Adipocyte (in vitro differentiated cells): ENCODE results near the gene CACNB1.

Experiments used
- DNase-seq: peaks from one replicate; pipeline ENCODE4 v3.0.0-alpha.2; 2015; ENCODE audit warnings: low read depth
- H3K27me3 ChIP-seq: replicated peaks from 2 replicates; pipeline ENCODE4 v1.7.0; 2013; ENCODE audit warnings: mild to moderate bottlenecking, low read length, moderate library complexity; ENCODE audit not compliant: control insufficient read depth, insufficient read depth
- H3K36me3 ChIP-seq: 2 replicates; pipeline ENCODE4 v1.7.0; 2013; ENCODE audit warnings: low read length, mild to moderate bottlenecking, moderate library complexity; ENCODE audit not compliant: control insufficient read depth, insufficient read depth, severe bottlenecking
- H3K4me1 ChIP-seq: 2 replicates; pipeline ENCODE4 v1.7.0; 2013; ENCODE audit warnings: mild to moderate bottlenecking, low read length, moderate library complexity; ENCODE audit not compliant: control insufficient read depth, insufficient read depth
- H3K4me3 ChIP-seq: 2 replicates; pipeline ENCODE4 v1.7.0; 2013; ENCODE audit warnings: mild to moderate bottlenecking, low read length, moderate library complexity
- H3K9ac ChIP-seq: 2 replicates; pipeline ENCODE4 v1.7.0; 2013; ENCODE audit warnings: mild to moderate bottlenecking, low read length, moderate library complexity
- H3K9me3 ChIP-seq: 2 replicates; pipeline ENCODE4 v1.7.0; 2013; ENCODE audit warnings: mild to moderate bottlenecking, low read length, moderate library complexity; ENCODE audit not compliant: control insufficient read depth

Gene CACNB1

GRCh38 chr17:39144416-39144840, 53.0 kb downstream of the CACNB1 start:
- Histone ChIP-seq H3K9ac (peak overlapping the region; percentile 2), H3K36me3 (no peaks in the 10 kb centered on the region), H3K27me3 (no peaks in the 10 kb centered on the region), H3K4me1 (peaks cover 25% of the 10 kb centered on the region), H3K9me3 (no peaks in the 10 kb centered on the region), H3K4me3 (no peak overlapping the region)
- DNase-seq, result no peak

- no peak for DNase-seq
- H3K4me3 ChIP-seq, result no peak overlapping the region
- peak overlapping the region; percentile 2 for H3K9ac ChIP-seq
- no peaks in the 10 kb centered on the region for H3K36me3 ChIP-seq
- H3K9me3 ChIP-seq, result no peaks in the 10 kb centered on the region
- H3K4me1 ChIP-seq, result peaks cover 33% of the 10 kb centered on the region
- no peaks in the 10 kb centered on the region for H3K27me3 ChIP-seq
Observed at GRCh38 chr17:39143552-39144093, 53.8 kb downstream of the CACNB1 start.

GRCh38 chr17:39141915-39142664, 55.4 kb downstream of the CACNB1 start:
- no peaks in the 10 kb centered on the region for H3K27me3 ChIP-seq
- H3K4me3 ChIP-seq, result no peak overlapping the region
- no peaks in the 10 kb centered on the region for H3K36me3 ChIP-seq
- DNase-seq, result no peak
- H3K9ac ChIP-seq, result no peak overlapping the region
- no peaks in the 10 kb centered on the region for H3K9me3 ChIP-seq
- peaks cover 33% of the 10 kb centered on the region for H3K4me1 ChIP-seq

- Histone ChIP-seq H3K27me3 (no peaks in the 10 kb centered on the region), H3K4me1 (peaks cover 33% of the 10 kb centered on the region), H3K36me3 (no peaks in the 10 kb centered on the region), H3K4me3 (no peak overlapping the region), H3K9ac (no peak overlapping the region), H3K9me3 (no peaks in the 10 kb centered on the region)
- DNase-seq, result no peak
Observed at GRCh38 chr17:39141294-39141693, 56.2 kb downstream of the CACNB1 start.

- no peaks in the 10 kb centered on the region for H3K27me3 ChIP-seq
- H3K9ac ChIP-seq, result no peak overlapping the region
- H3K9me3 ChIP-seq, result no peaks in the 10 kb centered on the region
- no peaks in the 10 kb centered on the region for H3K36me3 ChIP-seq
- peaks cover 28% of the 10 kb centered on the region for H3K4me1 ChIP-seq
- no peak for DNase-seq
- H3K4me3 ChIP-seq, result no peak overlapping the region
Observed at GRCh38 chr17:39139561-39139960, 57.9 kb downstream of the CACNB1 start.

DNA sequence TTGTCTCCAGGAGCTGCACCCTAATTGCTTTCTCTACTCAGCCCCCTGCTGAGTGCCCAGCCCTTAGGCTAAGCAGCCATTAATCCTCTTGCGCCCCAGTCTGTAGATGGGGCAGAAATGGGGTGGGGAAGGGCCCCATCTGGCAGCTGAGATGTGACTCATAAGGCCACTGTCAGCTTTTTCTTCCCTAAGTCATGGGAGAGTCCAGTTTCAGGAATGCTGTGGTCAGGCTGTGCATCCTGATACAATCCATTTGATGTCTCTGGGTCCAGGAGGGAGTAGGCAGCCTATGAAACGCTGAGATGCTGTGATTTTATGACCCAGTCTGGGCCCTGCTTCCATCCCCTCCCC, 58.3 kb downstream of the CACNB1 start:
- peak; percentile 80 for DNase-seq
- Histone ChIP-seq H3K9me3 (no peaks in the 10 kb centered on the region), H3K4me1 (peaks cover 23% of the 10 kb centered on the region), H3K4me3 (no peak overlapping the region), H3K36me3 (no peaks in the 10 kb centered on the region), H3K27me3 (no peaks in the 10 kb centered on the region), H3K9ac (peak overlapping the region; percentile 23)

DNA sequence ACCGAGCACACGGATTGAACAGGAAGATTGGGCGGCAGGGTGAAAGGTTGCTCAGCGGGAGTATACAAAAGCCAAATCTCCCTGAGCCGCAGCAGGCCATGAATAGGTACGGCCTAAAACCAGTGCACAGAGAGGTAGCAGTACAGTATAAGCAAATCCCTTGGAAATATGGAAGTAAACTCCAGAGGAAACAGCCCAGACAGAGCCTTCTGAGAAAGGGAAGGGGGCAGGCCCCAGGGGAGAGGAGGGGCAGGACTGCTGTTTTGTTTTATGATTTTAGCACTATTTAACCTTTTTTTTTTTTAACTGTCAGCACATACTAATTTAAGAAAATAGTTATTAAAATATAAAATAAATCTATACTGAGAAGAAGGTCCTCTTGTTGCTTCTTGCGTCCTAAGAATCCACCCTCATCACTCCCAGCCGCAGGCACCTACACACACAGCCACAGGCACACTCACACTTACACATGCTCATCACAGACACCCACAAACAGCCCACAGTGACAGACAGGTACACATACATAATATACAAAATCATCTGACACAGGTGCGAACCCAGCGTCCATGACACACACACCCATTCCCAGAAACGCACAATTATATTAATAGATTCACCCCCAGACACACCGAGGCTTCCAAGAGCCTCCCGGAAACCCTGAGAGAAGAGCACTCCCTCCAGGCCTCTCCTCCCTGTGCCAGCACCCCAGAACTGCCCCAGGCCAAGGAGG, 58.9 kb downstream of the CACNB1 start:
- DNase-seq, result no peak
- H3K9me3 ChIP-seq, result no peaks in the 10 kb centered on the region
- no peak overlapping the region for H3K4me3 ChIP-seq
- H3K4me1 ChIP-seq, result peaks cover 18% of the 10 kb centered on the region
- H3K9ac ChIP-seq, result peak overlapping the region; percentile 23
- H3K36me3 ChIP-seq, result no peaks in the 10 kb centered on the region
- no peaks in the 10 kb centered on the region for H3K27me3 ChIP-seq

- no peaks in the 10 kb centered on the region for H3K36me3 ChIP-seq
- peaks cover 27% of the 10 kb centered on the region for H3K4me1 ChIP-seq
- no peak overlapping the region for H3K9ac ChIP-seq
- no peaks in the 10 kb centered on the region for H3K9me3 ChIP-seq
- no peak overlapping the region for H3K4me3 ChIP-seq
- H3K27me3 ChIP-seq, result no peaks in the 10 kb centered on the region
- no peak for DNase-seq
Observed at GRCh38 chr17:39134878-39135277, 62.6 kb downstream of the CACNB1 start.

DNA sequence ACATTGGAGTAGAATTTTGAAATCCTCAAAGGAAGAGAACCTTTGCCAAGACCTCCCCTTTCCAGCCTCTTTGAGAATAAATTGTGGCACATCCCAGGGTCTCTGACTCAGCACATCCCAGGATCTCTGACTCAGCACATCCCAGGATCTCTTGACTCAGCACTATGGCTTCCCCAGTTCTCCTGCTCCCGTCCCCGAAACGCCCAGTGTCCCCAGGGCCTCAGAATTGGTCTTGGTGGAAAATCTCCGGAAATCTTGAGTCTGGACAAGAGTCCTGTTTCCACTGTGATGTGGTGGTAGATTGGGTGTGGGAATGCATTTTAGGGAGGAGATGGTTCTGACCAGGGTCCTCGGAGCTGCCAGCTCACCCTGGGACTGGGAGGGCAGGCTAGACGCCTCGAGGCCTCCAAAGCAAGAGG, 65.3 kb downstream of the CACNB1 start:
- H3K4me3 ChIP-seq, result no peak overlapping the region
- peak; percentile 87 for DNase-seq
- H3K27me3 ChIP-seq, result no peaks in the 10 kb centered on the region
- H3K36me3 ChIP-seq, result no peaks in the 10 kb centered on the region
- no peaks in the 10 kb centered on the region for H3K9me3 ChIP-seq
- peaks cover 14% of the 10 kb centered on the region for H3K4me1 ChIP-seq
- H3K9ac ChIP-seq, result peak overlapping the region; percentile 13

- no peak for DNase-seq
- Histone ChIP-seq H3K4me1 (peaks cover 14% of the 10 kb centered on the region), H3K9ac (peak overlapping the region; percentile 5), H3K27me3 (no peaks in the 10 kb centered on the region), H3K9me3 (no peaks in the 10 kb centered on the region), H3K4me3 (no peak overlapping the region), H3K36me3 (no peaks in the 10 kb centered on the region)
Observed at GRCh38 chr17:39131616-39132015, 65.9 kb downstream of the CACNB1 start.

DNA sequence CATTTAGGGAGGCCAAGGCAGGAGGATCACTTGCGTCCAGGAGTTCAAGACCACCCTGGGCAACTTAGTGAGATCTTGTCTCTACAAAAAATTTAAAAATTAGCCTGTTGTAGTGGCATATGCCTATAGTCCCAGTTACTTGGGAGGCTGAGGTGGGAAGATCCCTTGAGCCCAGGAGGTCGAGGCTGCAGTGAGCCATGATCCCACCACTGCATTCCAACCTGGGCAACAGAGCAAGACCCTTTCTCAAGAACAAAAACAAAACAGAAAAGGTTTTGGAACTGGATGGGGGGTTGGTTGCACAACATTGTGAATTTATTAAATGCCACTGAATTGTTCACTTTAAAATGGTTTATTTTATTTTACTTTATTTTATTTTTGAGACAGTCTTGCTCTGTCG, 67.3 kb downstream of the CACNB1 start:
- no peak overlapping the region for H3K4me3 ChIP-seq
- H3K9me3 ChIP-seq, result no peaks in the 10 kb centered on the region
- H3K9ac ChIP-seq, result no peak overlapping the region
- peaks cover 14% of the 10 kb centered on the region for H3K4me1 ChIP-seq
- H3K27me3 ChIP-seq, result no peaks in the 10 kb centered on the region
- DNase-seq, result no peak
- no peaks in the 10 kb centered on the region for H3K36me3 ChIP-seq
